Fibroblast of pulmonary artery (primary cell): ENCODE results near the gene NOXA1.
"Not testable (repeated sequence)": the region's sequence is repeated elsewhere in the genome, so short reads cannot be mapped to it uniquely, and the experiment has no call there.

ENCODE experiments used
- DNase-seq: peaks from one replicate; pipeline ENCODE4 v3.0.0-alpha.2; 2010; ENCODE audit warnings: low read depth
- H3K4me3 ChIP-seq: replicated peaks from 2 replicates; pipeline ENCODE4 v1.5.1; 2011; ENCODE audit warnings: low read depth, mild to moderate bottlenecking, control low read depth, low read length, moderate library complexity
- TF ChIP-seq, protein P1 (sequence below): IDR thresholded peaks from 2 replicates; pipeline ENCODE4 v1.5.1; 2011; ENCODE audit warnings: mild to moderate bottlenecking, control low read depth, low read length, inconsistent platforms; ENCODE audit errors: missing control alignments

Gene NOXA1

DNA sequence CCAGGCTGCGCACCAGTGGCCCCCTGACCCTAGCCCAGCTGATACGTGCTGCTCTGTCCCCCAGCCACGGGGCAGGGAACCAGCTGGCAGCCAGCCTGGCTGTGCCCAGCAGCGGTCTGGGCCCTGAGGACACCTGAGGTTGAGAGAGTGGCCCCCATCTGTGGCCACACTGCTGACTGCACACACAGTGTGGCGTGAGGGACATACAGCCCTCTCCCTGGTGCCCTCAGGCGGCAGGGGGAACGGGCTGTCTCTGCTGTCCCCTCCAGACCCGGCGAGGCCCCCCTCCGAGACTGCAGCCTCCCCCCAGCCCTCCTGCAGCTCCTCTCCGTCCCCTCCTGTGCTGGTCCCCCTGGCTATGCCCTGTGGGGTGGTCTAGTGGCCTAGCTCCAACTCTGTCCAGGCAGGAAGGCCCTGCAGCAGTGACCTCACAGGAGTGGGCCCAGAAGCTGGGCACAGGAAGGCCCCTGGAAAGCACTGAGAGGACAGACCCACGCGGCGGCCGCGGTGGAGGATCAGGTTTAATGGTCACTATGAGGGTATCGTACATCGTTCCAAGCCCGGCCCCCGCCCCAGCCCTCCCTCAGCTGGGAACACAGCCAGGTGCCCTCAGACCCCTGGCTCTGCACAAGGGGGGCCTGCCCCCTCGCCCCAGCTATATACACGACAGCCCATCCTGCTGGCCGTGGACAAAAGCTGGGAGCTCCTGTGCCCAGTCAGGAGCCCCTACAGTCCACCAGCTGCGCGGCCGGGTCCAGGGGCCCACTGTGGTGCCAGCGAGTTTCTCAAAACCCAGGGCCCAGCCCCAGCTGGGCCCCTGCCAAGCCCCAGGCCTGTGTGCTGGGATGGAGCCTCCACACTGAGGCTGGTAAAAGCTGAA, 24.8 kb downstream of the NOXA1 start:
- DNase-seq, result no peak
- no peak overlapping the region for H3K4me3 ChIP-seq
- TF ChIP-seq, protein P1, sequence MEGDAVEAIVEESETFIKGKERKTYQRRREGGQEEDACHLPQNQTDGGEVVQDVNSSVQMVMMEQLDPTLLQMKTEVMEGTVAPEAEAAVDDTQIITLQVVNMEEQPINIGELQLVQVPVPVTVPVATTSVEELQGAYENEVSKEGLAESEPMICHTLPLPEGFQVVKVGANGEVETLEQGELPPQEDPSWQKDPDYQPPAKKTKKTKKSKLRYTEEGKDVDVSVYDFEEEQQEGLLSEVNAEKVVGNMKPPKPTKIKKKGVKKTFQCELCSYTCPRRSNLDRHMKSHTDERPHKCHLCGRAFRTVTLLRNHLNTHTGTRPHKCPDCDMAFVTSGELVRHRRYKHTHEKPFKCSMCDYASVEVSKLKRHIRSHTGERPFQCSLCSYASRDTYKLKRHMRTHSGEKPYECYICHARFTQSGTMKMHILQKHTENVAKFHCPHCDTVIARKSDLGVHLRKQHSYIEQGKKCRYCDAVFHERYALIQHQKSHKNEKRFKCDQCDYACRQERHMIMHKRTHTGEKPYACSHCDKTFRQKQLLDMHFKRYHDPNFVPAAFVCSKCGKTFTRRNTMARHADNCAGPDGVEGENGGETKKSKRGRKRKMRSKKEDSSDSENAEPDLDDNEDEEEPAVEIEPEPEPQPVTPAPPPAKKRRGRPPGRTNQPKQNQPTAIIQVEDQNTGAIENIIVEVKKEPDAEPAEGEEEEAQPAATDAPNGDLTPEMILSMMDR, result no peak

DNA sequence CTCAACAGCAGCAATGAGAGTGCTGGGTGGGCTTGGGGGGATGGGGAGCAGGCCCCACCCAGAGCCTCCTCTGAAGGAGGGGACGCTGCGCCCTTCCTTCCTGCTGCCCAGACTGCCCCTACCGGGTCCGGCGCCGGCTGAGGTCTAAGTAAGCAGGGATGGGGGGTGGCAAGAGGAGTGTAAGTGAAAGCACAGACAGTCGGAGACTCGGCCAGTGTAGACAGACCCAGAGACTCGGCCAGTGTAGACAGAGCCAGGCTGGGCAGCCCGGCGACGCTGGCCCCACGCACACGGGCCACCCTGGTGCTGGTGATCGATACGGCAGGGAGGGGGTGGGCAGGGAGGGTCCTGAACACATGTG, 25.4 kb downstream of the NOXA1 start:
- TF ChIP-seq, protein P1, result no peak
- DNase-seq, result no peak
- no peak overlapping the region for H3K4me3 ChIP-seq

DNA sequence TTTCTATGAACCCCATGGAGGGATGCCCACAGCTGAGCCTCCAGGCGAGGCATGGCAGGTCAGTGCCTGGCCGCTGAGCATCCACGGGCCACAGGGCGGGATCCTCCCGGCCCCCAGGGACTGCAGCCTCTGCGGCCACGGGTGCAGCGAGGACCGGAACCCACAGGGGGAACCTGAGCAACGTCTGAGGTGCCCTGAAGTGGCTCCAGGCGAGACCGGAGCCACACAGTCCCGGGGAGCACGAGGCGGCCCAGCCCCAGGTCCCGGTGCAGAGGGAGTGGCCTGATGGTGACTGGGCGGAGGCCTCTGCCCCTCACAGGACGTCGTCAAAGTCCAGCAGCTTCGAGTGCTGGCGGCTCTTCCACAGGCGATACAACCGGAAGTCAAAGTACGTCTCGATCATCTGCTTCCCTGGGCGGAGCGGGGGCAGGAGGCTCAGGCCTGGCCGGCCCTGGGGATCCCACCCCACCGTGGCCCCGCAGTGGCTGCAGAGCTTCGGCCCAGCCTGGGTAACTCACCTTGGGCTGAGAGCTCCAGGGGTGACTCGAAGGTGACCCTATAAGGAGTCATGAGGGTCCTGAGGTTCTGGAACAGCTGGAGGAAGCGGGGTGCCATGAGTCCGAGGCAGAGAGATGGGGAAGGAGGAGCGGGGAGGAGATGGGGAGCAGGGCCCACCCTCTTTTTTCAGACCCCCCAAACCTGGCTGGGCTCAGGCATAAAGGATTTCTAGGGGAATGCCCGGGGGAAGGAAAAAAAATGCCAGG, 26.1 kb downstream of the NOXA1 start:
- TF ChIP-seq, protein P1, result no peak
- no peak overlapping the region for H3K4me3 ChIP-seq
- DNase-seq, result no peak

DNA sequence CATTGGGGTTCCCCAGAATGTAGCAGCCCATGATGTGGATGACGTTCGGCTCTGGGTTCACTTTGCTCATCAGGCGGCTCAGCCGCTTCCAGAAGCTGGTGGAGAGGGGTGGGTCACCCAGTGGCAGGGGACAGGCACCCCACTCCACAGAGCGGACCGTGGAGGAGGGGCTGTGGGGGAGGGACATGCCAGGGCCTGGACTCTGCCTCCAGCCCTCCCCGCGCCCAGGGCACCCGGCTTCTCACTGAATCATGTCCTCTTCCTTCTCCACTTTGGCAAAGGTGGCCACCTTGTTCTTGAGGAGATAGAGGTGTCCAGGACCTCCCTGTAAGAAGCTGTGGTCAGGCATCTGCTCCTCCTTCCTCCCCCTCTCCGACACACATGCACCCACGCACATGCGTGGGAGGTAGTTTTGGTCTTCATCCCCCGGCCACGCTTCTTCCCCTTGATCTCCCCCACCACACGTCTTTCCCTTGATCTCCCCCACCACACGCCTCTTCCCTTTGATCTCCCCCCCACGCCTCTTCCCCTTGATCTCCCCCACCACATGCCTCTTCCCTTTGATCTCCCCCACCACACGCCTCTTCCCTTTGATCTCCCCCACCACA, 26.8 kb downstream of the NOXA1 start:
- TF ChIP-seq, protein P1, result no peak
- no peak for DNase-seq
- no peak overlapping the region for H3K4me3 ChIP-seq

DNA sequence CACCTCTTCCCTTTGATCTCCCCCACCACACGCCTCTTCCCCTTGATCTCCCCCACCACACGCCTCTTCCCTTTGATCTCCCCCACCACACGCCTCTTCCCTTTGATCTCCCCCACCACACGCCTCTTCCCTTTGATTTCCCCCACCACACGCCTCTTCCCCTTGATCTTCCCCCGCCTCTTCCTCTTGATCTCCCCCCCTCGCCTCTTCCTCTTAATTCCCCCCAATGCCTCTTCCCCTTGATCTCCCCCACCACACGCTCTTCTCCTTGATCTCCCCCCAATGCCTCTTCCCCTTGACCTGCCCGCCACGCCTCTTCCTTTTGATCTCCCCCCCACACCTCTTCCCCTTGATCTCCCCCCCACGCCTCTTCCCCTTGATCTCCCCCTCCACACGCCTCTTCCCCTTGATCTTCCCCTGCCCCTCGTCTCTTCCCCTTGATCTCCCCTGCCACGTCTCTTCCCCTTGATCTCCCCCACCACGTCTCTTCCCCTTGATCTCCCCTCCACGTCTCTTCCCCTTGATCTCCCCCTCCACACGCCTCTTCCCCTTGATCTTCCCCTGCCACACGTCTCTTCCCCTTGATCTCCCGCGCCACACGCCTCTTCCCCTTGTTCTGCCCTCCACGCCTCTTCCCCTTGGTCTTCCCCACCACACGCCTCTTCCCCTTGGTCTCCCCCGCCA, 27.5 kb downstream of the NOXA1 start:
- not testable (repeated sequence) for DNase-seq, H3K4me3 ChIP-seq

DNA sequence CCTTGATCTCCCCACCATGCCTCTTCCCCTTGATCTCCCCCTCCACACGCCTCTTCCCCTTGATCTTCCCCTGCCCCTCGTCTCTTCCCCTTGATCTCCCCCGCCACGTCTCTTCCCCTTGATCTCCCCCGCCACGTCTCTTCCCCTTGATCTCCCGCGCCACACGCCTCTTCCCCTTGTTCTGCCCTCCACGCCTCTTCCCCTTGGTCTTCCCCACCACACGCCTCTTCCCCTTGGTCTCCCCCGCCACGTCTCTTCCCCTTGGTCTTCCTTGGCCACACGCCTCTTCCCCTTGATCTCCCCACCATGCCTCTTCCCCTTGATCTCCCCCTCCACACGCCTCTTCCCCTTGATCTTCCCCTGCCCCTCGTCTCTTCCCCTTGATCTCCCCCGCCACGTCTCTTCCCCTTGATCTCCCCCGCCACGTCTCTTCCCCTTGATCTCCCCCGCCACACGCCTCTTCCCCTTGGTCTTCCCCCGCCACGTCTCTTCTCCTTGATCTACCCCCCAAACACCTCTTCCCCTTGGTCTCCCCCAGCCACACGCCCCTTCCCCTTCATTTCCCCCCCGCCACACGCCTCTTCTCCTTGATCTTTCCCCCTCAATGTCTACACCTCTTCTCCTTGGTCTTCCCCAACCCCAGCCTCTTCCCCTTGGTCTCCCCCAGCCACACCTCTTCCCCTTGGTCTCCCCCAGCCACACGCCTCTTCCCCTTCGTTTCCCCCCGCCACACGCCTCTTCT, 28.2 kb downstream of the NOXA1 start:
- H3K4me3 ChIP-seq, DNase-seq: not testable (repeated sequence)

DNA sequence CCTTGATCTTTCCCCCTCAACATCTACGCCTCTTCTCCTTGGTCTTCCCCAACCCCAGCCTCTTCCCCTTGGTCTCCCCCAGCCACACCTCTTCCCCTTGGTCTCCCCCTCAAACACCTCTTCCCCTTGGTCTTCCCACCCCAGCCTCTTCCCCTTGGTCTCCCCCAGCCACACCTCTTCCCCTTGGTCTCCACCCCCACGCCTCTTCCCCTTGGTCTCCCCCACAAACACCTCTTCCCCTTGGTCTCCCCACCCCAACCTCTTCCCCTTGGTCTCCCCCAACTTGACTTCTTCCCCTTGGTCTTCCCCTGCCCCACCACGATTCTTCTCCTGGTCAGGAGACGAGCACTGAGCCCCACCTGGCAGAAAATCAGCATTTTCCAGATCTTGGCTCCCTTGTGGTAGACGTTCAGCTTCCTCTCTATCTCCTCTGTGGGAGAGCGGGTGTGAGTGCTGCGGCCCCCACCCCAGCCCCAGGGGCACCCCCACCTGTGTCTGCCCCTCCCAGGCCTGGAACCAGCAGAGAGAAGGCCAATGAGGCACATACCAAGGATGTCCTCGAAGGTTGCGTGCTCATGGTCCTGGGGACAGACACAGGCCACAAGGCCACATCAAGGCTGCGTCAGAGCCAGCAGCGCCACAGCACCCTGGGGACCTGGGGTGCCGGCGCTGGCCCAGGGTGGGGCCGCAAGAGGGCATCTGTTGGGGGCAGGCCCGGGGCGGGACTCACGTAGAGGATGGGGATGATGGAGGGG, 29.0 kb downstream of the NOXA1 start:
- TF ChIP-seq, protein P1, result no peak
- H3K4me3 ChIP-seq, result no peak overlapping the region
- no peak for DNase-seq
